Measurements from ENCODE around the gene LAMP5.

DNA sequence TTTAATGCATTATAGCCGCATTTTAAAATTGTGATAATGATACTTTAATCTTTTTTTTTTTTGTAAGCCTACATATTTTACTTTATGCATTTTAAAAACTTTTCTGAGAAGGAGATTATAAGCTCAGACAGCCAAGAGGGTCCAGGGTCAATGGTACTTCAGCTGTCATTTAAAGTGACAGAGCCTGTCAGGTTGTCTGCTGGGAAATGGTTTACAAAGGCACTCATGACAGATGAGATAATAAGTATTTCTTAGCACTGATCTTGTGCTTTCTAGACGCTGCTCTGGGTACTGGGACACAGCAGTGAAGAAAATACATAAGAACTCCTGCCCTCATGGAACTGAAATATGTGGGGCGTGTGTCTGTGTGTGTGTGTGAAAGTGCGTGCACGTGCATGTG, 19.6 kb downstream of the LAMP5 start:
- TF ChIP-seq EZH2 (IDR thresholded peaks at IDR 0.05; ENCODE audit: low read length, unreplicated experiment) (no peak), EZH2phosphoT487 (IDR thresholded peaks at IDR 0.05; ENCODE audit: borderline replicate concordance, low read length) (no peak)
- TF ChIP-seq, protein P1, sequence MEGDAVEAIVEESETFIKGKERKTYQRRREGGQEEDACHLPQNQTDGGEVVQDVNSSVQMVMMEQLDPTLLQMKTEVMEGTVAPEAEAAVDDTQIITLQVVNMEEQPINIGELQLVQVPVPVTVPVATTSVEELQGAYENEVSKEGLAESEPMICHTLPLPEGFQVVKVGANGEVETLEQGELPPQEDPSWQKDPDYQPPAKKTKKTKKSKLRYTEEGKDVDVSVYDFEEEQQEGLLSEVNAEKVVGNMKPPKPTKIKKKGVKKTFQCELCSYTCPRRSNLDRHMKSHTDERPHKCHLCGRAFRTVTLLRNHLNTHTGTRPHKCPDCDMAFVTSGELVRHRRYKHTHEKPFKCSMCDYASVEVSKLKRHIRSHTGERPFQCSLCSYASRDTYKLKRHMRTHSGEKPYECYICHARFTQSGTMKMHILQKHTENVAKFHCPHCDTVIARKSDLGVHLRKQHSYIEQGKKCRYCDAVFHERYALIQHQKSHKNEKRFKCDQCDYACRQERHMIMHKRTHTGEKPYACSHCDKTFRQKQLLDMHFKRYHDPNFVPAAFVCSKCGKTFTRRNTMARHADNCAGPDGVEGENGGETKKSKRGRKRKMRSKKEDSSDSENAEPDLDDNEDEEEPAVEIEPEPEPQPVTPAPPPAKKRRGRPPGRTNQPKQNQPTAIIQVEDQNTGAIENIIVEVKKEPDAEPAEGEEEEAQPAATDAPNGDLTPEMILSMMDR (conservative IDR thresholded peaks at IDR 0.05; ENCODE audit: low read depth, low read length) = no peak

Measured in PC-3 (cell line).